Calu3 (cell line): Measurements from ENCODE around the gene P2RY1. TPM values are rescaled to one million over a fixed set of nuclear protein-coding genes. Genes with fewer than 3 reads are reported as not detected.
"Not testable (repeated sequence)": the region's sequence is repeated elsewhere in the genome, so short reads cannot be mapped to it uniquely, and the experiment has no call there.

Experiments
- BruUV-seq: library from RNA; stranded (reverse); fragments of 400-500 nt; replicated peaks from 2 replicates; lab custom pipeline; 2021; lab: Mats Ljungman, UMichigan
- CTCF ChIA-PET: fragments of 300-600 bp; sonication (Branson Sonifier 250); formaldehyde crosslinking; loops from one replicate; lab custom pipeline; 2022; ENCODE audit warnings: antibody characterized with exemption; lab: Charles Lee
- DNase-seq: peaks from one replicate; pipeline ENCODE4 v3.0.0; 2022
- H3K27ac Mint-ChIP-seq: one replicate; pipeline ENCODE4 v1.8.0; 2022; ENCODE audit warnings: mixed read lengths; ENCODE audit not compliant: unreplicated experiment
- H3K27me3 Mint-ChIP-seq: one replicate; pipeline ENCODE4 v1.8.0; 2022; ENCODE audit warnings: mixed read lengths; ENCODE audit not compliant: unreplicated experiment
- H3K36me3 Mint-ChIP-seq: one replicate; pipeline ENCODE4 v1.8.0; 2022; ENCODE audit warnings: mild to moderate bottlenecking, moderate library complexity, mixed read lengths; ENCODE audit not compliant: insufficient read depth, unreplicated experiment
- H3K4me1 Mint-ChIP-seq: one replicate; pipeline ENCODE4 v1.8.0; 2022; ENCODE audit warnings: mild to moderate bottlenecking, low read depth, mixed read lengths; ENCODE audit not compliant: unreplicated experiment
- H3K4me3 Mint-ChIP-seq: one replicate; pipeline ENCODE4 v1.8.0; 2022; ENCODE audit warnings: mild to moderate bottlenecking, low read depth, moderate library complexity, mixed read lengths; ENCODE audit not compliant: unreplicated experiment
- H3K9me3 Mint-ChIP-seq: one replicate; pipeline ENCODE4 v1.8.0; 2022; ENCODE audit warnings: low read depth, mixed read lengths; ENCODE audit not compliant: unreplicated experiment
- intact Hi-C: fragments of 100-400 bp; cut with micrococcal nuclease; formaldehyde crosslinking; loops from one replicate; pipeline ENCODE4 v1.10.0; 2022; ENCODE audit not compliant: unreplicated experiment
- total RNA-seq: library from RNA; stranded (reverse); gene quantifications from 2 replicates; pipeline ENCODE4 v1.2.3, GENCODE V29; 2022
- TF ChIP-seq, protein P1 (sequence below): fragments of 200-600 bp; IDR thresholded peaks from one replicate; pipeline ENCODE4 v1.8.0; 2022; ENCODE audit warnings: antibody characterized with exemption; ENCODE audit not compliant: unreplicated experiment

The P2RY1 gene
- total RNA-seq, 1 experiment from 2014 or later = 21.0 TPM

DNA sequence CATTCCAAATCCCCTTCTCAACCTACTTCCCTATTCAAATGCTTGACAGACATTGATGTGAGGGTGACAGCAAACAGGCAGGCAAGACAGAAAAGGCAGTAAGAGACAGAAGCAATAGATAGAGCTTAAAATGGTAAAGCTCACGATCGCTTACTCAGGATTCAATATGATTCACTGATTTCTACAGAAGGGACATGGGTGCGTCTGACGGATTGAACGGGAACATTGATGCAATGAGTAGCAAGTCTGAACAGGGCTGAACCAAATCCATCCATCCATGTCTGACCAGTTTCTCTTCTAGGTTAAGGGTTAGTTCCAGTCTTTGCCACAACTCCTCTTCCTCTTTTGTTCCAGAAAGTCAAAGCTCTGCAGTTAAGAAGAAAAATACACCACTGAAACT, 35.1 kb downstream of the P2RY1 start:
- CTCF ChIA-PET = no interaction called here
- H3K27ac Mint-ChIP-seq = no peak overlapping the region

DNA sequence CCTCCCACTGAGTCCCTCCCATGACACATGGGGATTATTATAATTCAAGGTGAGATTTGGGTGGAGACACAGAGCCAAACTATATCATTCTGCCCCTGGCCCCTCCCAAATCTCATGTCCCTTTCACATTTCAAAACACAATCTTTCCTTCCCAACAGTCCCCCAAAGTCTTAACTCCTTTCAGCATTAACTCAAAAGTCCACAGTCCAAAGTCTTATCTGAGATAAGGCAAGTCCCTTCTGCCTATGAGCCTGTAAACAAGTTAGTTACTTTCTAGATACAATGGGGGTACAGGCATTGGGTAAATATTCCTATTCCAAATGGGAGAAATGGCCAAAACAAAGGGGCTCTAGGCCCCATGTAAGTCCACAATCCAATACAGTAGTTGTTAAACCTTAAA, 38.4 kb downstream of the P2RY1 start:
- DNase-seq, H3K36me3 Mint-ChIP-seq, H3K9me3 Mint-ChIP-seq, CTCF ChIA-PET, H3K4me3 Mint-ChIP-seq, H3K27ac Mint-ChIP-seq, H3K27me3 Mint-ChIP-seq, intact Hi-C loops, BruUV-seq, H3K4me1 Mint-ChIP-seq: not testable (repeated sequence)

More for the DNA sequence above, 35.1 kb downstream of the P2RY1 start:
- Mint-ChIP-seq H3K4me1 (no peaks in the 10 kb centered on the region), H3K27me3 (no peaks in the 10 kb centered on the region), H3K4me3 (no peak overlapping the region), H3K9me3 (peaks cover 4% of the 10 kb centered on the region), H3K36me3 (no peaks in the 10 kb centered on the region)
- TF ChIP-seq, protein P1, sequence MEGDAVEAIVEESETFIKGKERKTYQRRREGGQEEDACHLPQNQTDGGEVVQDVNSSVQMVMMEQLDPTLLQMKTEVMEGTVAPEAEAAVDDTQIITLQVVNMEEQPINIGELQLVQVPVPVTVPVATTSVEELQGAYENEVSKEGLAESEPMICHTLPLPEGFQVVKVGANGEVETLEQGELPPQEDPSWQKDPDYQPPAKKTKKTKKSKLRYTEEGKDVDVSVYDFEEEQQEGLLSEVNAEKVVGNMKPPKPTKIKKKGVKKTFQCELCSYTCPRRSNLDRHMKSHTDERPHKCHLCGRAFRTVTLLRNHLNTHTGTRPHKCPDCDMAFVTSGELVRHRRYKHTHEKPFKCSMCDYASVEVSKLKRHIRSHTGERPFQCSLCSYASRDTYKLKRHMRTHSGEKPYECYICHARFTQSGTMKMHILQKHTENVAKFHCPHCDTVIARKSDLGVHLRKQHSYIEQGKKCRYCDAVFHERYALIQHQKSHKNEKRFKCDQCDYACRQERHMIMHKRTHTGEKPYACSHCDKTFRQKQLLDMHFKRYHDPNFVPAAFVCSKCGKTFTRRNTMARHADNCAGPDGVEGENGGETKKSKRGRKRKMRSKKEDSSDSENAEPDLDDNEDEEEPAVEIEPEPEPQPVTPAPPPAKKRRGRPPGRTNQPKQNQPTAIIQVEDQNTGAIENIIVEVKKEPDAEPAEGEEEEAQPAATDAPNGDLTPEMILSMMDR = no peak
- DNase-seq = no peak
- no TSS peak for BruUV-seq
- intact Hi-C loops = no loop called here

DNA sequence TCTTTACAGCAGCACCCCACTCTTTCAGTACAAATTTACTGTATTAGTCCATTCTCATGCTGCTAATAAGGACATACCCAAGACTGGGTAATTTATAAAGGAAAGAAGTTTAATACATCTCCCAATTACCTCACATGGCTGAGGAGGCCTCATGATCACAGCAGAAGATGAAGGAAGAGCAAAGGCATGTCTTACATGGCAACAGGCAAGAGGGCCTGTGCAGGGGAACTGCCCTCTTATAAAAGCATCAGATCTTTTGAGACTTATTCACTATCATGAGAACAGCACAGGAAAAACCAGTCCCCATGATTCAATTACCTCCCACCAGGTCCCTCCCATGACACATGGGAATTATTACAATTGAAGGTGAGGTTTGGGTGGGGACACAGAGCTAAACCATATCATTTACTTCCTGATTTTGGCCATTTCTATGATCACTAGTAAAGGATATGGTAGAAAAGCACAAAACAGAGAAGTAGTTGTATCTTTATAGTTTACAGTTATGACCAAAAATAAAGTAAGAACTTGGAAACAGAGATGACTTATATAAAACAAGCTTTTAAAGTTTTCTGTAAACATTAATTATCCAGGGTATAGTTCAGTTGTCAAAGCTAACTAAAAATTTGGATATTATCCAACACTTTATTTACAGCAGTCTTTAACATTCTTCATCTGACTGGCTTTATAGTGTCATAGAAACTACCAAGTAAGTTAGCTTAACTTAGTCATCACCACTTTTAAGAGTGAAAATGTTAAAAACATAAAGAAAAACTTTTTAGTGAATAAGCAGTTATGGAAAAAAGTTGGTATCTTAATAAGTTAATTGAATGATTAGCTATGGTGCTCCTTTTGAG, 40.2 kb downstream of the P2RY1 start:
- Mint-ChIP-seq H3K27ac (no peak overlapping the region), H3K9me3 (peaks cover 12% of the 10 kb centered on the region), H3K27me3 (no peaks in the 10 kb centered on the region), H3K4me3 (no peak overlapping the region), H3K4me1 (no peaks in the 10 kb centered on the region), H3K36me3 (no peaks in the 10 kb centered on the region)
- intact Hi-C loops = no loop called here
- CTCF ChIA-PET = interaction anchor here (0.6 to 1.4 kb wide), 2 partner anchors 31 to 41 kb away, joined by 3 to 4 read pairs; no protein-coding TSS in a partner anchor
- no peak for DNase-seq
- TF ChIP-seq, protein P1 = no peak
- BruUV-seq = no TSS peak

DNA sequence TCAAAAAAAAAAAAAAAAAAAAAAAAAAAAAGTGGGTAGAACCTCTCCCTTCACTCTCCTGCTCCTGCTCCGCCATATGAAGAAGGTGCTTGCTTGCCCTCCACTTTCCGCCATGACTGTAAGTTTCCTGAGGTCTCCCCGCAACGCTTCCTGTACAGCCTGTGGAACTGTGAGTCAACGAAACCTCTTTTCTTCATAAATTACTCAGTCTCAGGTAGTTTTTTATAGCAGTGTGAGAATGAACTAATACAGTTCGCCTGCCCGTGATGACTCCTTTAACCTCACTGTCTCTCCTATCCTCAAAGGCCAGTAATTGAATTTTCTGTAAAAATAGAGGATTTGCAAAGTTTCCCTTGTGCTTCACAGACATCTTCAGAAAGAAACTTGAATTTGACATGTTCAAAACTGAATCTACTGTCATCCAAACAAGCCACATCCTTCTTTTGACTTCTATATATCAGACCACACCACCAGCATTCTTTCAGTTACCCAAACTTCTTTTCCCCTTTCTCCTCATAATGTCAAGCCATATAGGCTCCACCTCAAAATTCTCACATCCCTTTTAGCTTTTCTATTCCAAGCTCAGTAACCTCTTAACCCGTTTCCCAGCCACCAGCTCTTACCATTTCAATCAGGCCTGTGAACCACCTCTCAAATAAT, 44.3 kb downstream of the P2RY1 start:
- no TSS peak for BruUV-seq
- Mint-ChIP-seq H3K4me3 (no peak overlapping the region), H3K9me3 (peaks cover 12% of the 10 kb centered on the region), H3K27ac (no peak overlapping the region), H3K27me3 (no peaks in the 10 kb centered on the region), H3K36me3 (no peaks in the 10 kb centered on the region), H3K4me1 (no peaks in the 10 kb centered on the region)
- CTCF ChIA-PET = no interaction called here
- no peak for DNase-seq
- intact Hi-C loops = no loop called here
- TF ChIP-seq, protein P1 = no peak
